Sciatic nerve (tissue), 2 donors: ENCODE measurements around the gene LANCL3. TPM values are rescaled to one million over a fixed set of nuclear protein-coding genes. Genes with fewer than 3 reads are reported as not detected.
"Not testable (repeated sequence)": the region's sequence is repeated elsewhere in the genome, so short reads cannot be mapped to it uniquely, and the experiment has no call there.

Experiments used
- ATAC-seq: fragments of 200-7000 bp; cut with Tn5 transposase; one replicate; pipeline ENCODE4 v1.9.1; 2020; ENCODE audit warnings: mild to moderate bottlenecking, moderate library complexity
- DNase-seq: peaks from one replicate; pipeline ENCODE4 v3.0.0-alpha.2; 2020; ENCODE audit warnings: low spot score
- intact Hi-C: fragments of 100-400 bp; cut with DNase I; formaldehyde crosslinking; loops from one replicate; pipeline ENCODE4 v1.14.2; 2022
- total RNA-seq: library from RNA; stranded (reverse); fragmentation: NEBNext Ultra II Directional; extraction: Animal tissue kit (Norgen Biotek cat#: 25700); gene quantifications from one replicate; pipeline ENCODE4 v1.2.1, GENCODE V29; 2021
- donor health status: DM: no; HTN: no; CAD: no.
- donor health status: DM: no; HTN: no; CAD: no.

Gene LANCL3
- total RNA-seq = 0.36 TPM

DNA sequence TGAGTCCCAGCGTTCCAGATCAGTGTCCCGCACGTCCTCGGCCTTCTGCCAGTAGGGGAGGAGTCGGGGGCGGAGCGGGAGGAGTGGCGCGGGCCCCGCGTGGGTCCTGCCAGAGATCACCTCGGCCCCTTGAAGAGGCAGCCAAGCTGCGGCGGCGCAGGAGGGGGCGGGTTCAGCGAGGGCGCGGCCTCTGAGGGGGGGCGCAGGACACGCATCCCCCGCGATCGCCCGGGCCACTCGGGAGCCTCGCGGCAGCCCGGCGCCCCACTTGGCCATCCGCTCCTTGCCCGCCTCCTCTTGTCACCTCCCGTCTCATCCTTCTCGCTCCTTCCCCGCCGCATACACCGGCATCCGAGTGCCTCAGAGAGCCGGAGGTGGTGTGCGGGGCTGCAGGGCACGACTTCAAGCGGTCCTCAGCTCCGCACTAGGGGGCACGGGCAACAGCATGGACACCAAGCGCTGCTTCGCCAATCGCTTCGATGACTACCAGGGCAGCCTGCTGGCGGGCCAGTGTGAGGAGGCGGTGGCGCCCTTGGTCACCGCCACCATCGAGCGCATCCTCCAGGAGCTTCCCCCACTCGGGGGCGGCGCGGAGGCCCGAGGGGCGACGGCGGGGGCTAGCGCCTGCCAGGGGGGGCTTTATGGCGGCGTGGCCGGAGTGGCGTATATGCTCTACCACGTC lies at the start of gene LANCL3:
LANCL3 (plus strand) TSS at position 236 of the 682 bp plus-strand sequence; CDS start at position 446, 210 bp downstream.
- ATAC-seq, DNase-seq, intact Hi-C loops: not testable (repeated sequence)

DNA sequence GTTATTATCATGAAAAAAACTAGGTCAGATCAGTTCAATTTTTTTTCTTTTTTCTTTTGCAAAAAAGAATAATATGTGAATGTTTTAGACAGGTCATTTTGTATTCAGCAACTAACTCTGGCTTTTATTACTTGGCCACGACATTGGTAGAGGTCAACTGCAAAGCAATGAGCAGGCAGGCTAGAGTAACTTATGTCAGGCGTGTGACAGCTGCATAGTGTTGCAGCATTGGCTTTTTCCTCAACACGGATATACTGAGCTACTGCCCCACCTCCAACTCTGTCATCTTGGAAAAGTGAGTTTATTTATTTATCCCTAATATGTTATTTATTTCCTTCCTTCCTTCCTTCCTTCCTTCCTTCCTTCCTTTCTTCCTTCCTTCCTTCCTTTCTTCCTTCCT lies 47.8 kb upstream of the LANCL3 start:
- DNase-seq, intact Hi-C loops, ATAC-seq: not testable (repeated sequence)

DNA sequence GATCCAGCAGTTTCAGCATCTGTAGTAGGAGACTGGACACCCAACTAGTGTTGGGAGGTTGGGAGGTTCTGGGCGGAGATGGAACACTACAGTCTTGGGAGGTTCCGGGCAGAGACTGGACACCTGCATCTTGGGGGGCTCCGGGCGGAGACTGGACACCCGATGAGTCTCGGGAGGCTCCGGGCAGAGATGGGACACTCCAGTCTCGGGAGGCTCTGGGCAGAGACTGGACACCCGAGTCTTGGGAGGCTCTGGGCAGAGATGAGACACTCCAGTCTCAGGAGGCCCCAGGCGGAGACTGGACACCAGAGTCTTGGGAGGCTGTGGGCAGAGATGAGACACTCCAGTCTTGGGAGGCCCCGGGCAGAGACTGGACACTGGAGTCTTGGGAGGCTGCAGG lies 29.5 kb upstream of the LANCL3 start:
- no peak for ATAC-seq
- no peak for DNase-seq
- intact Hi-C loops = no loop called here

DNA sequence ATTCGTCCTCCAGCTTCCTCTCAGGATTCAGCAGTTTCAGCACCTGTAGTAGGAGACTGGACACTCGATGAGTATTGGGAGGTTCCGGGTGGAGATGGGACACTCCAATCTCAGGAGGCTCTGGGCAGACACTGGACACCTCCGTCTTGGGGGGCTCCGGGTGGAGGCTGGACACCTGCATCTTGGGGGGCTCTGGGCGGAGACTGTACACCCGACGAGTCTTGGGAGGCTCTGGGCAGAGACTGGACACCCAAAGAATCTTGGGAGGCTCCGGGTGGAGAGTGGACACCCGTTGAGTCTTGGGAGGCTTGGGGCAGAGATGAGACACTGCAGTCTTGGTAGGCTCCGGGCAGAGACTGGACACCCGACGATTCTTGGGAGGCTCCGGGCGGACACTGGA lies 28.7 kb upstream of the LANCL3 start:
- intact Hi-C loops = no loop called here
- no peak for ATAC-seq
- DNase-seq = no peak

DNA sequence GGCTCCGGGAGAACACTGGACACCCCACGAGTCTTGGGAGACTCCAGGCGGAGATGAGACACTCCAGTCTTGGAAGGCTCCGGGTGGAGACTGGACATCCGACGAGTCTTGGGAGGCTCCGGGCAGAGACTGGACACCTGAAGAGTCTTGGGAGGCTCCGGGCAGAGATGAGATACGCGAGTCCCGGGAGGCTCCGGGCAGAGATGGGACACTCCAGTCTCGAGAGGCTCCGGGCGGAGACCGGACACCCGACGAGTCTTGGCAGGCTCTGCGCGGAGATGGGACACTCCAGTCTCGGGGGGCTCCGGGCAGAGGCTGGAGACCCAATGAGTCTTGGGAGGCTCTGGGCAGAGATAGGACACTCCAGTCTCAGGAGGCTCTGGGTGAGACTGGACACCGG lies 28.1 kb upstream of the LANCL3 start:
- intact Hi-C loops = no loop called here
- ATAC-seq = no peak
- peak; percentile 41 for DNase-seq

DNA sequence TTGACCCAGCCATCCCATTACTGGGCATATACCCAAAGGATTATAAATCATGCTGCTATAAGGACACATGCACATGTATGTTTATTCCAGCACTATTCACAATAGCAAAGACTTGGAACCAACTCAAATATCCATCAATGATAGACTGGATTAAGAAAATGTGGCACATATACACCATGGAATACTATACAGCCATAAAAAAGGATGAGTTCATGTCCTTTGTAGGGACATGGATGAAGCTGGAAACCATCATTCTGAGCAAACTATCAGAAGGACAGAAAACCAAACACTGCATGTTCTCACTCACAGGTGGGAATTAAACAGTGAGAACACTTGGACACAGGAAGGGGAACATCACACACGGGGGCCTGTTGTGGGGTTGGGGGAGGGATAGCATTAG lies 26.9 kb upstream of the LANCL3 start:
- intact Hi-C loops, ATAC-seq, DNase-seq: not testable (repeated sequence)

DNA sequence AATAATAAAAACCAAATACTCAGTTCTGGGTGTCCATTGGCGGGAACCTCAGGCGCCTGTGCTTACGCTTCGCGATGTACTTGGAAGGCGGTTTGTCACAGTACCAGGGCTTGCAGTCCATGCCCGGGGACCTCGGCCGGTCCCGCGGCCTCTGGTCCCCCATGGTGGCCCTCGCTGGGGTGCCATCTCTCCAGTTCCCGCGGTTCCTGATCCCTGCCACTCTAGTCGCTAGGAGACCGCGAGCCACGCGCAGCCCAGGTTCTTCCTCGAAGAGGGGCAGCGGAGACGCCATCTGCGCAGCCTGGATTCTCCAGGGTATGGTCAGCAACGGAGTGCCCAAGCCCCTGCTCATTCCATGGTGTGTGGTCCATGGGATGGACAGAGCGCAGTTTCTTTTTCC lies 26.4 kb upstream of the LANCL3 start:
- DNase-seq (no peak), ATAC-seq (no peak)
- intact Hi-C loops = no loop called here

DNA sequence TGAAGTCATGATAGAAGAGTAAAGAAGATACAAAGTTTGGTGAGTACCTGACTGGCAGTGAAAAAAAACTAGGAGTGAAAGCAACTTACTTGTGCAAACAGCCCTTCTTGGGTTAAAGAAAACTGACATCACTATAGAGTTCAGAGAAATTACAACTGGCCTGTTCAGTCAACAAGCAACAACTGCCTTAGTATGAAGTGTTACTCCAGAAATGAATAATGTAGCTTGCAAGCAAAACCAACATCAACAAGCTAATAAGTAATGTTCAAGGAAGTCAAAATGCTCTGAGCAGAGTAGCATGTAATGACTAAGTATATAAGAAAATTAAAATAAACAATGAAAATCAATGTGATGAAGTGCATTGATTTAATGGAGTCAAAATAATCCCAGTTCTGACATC lies 21.8 kb upstream of the LANCL3 start:
- ATAC-seq, DNase-seq, intact Hi-C loops: not testable (repeated sequence)

DNA sequence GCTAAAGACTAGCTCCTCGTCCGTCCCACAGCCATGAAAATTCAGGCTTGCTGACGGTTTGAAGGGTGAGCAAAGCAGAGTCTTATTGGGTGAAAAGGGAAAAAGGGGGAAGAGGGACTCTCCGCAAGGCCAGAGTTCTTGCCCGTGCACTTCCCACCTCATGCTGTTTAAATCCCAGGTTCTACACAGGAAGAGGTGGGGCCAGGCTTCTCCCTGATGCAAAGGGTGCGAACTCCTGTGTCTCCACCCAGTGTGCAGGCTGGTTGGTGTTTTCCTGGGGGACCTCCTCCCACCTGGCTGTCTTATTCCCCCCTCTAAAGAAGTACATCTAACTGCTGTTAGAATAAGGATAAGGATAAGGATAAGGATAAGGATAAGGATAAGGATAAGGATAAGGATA lies 18.0 kb upstream of the LANCL3 start:
- ATAC-seq (no peak), DNase-seq (no peak)
- intact Hi-C loops = no loop called here

DNA sequence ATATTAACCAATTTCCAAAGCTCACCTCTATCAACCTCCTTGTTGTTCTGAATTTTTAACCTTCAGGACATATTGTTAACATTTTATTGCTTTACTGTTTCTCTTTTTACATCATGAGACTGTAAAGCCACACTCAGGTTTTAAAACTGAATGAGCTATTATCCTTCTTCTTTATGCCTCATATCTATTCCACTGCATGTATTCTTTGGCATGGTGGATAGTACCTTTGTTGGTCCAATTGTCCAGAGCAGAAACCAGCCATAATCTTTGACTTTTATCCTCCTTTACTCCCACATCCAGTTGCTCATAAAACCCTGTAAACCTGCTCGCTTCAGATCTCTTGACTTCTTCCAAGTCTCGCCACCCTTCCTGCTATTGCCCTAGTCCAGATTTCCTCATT lies 6.2 kb upstream of the LANCL3 start:
- ATAC-seq, intact Hi-C loops, DNase-seq: not testable (repeated sequence)

DNA sequence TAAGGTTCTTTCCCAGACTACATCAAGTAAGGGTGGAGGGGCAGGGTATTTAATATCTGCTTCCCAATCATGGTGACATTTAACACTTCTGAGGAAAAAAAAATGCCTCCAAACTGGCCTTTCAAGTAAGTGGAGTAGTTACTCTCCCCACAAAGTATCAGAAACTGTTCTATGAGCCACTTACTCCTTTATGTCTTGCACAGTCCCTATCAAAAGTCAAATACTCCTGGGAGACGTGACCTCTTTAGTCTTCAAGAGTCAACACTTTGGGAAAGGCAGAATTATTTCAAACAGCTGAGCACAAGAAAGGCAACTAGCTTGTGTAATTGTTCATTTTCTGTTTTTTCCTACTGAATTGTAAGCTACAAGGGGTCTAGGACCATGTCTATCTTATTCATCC lies 1.1 kb upstream of the LANCL3 start:
- DNase-seq, ATAC-seq, intact Hi-C loops: not testable (repeated sequence)

DNA sequence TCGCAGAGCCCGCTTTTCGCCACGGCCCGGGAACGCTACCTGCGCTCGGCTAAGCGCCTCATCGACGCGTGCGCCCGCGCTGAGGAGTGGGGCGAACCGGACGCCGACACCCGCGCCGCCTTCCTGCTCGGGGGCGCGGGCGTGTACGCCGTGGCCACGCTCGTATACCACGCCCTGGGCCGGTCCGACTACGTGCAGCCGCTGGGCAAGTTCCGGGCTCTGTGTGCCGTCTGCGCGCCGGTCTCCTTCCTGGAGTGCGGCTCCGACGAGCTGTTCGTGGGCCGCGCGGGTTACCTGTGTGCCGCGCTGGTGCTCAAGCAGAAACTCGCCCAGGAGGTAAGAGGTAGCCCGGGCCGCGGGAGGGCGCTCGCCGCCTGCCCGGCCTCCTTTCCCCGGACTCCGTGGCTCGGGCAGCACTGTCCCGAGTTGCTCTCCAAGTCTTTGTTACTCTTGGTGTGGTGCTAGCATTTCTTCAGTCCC lies 687 bp downstream of the LANCL3 start:
- DNase-seq, intact Hi-C loops, ATAC-seq: not testable (repeated sequence)

DNA sequence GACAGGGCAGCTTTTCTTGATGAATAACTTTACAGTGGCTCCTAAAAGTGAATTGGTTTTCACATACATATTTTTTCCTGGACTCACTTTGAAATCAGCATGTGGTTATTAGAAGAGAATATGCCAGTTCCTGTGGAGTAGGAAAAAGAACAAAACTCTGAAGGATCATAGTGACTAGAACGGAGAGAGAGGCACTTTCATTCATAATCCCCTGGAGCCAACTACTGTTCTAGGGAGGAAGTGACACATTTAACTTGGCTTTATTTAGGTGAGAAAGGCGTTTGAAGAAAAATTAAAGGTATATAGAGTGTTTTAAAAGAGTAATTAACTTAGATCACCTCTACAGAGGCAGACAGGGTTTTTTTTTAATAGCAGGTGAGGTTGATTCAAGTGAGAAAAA lies 1.7 kb downstream of the LANCL3 start:
- ATAC-seq, DNase-seq, intact Hi-C loops: not testable (repeated sequence)

DNA sequence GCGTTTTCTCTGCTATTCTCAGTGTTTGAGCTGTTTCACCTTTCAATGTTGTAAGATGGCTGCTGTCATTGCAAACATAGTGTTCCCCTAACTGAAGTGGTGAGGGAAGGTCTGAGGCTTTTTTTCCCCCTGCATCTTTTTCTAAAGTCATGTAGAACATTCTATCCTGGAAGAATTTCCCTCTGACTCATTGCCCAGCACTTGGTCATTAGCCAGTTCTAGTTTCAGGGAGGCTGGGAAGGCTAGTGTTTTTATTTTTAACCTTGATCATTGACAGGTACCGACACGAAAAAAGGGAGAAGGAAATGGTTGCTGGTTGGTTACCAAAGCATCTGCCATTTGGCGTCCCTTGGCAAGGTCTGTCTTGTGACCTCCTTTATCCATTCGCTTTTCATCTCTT lies 6.6 kb downstream of the LANCL3 start:
- DNase-seq = no peak
- intact Hi-C loops = no loop called here
- no peak for ATAC-seq

DNA sequence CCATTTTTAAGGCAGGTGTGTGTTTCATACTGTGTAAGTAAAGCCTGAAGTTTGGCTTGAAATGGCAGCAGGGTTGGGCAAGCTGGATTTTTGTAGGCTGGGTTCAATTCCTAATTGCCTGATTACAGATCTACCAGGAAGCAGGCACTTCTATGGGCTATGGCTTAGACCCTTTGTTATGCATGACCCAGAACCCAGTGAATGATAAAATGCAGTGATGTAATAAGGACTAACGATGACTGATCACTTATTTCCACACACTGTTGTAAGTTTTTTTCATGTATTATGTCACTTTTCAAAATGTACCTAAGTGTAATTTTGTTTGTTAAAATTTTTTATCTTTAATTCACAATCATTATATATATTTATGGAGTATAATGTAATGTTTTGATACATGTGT lies 8.6 kb downstream of the LANCL3 start:
- no peak for DNase-seq
- intact Hi-C loops = no loop called here
- ATAC-seq = no peak

DNA sequence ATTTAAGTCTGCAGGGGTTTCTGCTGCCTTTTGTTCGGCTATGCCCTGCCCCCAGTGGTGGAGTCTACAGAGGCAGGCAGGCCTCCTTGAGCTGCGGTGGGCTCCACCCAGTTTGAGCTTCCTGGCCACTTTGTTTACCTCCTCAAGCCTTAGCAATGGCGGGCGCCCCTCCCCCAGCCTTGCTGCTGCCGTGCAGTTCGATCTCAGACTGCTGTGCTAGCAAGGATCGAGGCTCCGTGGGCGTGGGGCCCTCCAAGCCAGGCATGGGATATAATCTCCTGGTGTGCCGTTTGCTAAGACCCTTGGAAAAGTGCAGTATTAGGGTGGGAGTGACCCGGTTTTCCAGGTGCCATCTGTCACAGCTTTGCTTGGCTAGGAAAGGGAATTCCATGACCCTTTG lies 15.9 kb downstream of the LANCL3 start:
- ATAC-seq, DNase-seq, intact Hi-C loops: not testable (repeated sequence)

DNA sequence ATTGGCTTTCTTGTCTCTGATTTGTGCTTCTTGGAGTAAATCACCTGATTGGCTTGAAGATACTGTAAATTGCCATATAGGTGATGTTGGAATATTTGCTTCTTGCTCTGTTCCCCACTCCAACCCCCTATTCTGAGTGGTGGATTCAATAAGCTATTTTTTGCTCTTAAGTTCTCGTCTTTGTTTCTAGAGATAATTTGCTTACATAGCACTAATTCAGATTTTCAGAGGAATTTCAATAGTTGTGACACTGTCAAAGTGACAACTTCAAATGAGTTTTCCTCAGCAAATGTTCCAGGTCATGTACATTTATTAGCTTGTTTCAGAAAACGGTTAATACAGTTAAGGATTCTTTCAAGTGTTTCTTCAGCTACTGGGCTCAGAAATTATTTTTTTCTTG lies 18.6 kb downstream of the LANCL3 start:
- DNase-seq (no peak), ATAC-seq (no peak)
- intact Hi-C loops = no loop called here

DNA sequence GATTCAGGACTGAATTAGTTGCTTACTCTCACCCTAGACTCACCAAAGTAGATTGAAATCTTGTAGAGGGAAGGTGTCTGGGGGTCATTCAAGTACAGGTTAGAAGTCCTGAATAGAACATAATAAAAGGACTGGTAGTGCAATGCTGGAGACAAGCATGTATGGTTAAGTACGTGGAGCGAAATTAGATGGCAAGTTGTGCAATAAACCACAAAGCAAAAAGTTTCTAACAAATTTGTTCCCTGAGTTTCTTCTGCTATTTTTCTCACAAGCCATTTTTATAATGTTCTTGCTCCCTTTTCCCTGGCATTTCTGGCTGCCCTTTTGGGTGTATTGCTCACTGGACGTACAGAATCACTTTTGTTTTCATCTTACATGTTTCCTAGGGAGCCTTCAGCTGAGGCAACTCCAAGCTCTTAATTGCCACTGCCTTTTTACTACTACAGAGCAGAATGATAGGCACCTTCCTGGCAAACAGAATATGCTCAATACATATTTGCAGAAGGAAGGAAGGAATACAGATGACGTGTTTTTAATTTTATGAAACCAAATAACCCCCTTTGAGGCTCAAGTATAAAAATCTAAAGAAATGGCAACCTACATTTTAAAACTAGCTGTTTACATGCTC lies 23.4 kb downstream of the LANCL3 start:
- DNase-seq (no peak), ATAC-seq (no peak)
- intact Hi-C loops = no loop called here

DNA sequence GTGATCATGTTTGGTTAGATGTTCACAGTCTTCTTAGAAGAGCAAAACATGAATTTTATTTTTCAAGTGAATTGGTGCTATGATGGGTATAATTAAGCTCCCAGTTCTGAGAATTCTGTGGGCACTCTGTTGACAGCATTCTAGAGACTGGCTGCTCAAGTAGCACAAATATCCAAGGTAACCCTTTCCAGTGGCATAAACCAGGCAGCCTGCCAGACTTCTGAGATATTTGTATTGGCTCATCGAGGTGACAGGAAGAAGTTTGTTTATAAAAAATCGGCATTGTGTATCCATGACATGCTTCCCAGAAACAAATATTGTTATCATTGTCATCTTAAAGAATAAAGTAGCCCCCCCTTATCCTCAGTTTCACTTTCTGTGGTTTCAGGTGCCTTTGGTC lies 28.3 kb downstream of the LANCL3 start:
- no peak for ATAC-seq
- DNase-seq = no peak

DNA sequence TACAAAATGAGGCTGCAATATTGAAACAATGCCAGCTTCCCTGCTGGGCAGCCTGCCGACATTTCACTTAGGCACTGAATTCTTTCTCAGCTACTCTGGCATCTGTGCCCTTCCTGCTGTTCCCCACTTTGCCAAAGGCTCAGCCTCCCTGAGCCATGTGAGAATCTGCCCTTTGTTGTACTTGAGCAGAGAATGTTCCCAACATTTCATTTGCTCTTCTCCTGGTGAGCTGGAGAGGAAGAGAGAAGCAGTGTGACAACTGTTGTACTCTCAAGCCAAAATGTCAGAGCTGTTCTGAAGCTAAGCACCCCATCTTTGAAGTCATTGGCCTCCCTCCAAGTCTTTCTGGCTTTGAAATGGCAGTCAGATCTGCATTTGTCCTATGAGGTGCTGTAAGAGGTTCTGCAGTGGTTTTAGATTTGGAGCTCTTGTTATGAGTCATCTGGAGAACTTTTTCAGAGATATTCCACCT lies 32.5 kb downstream of the LANCL3 start:
- ATAC-seq (no peak), DNase-seq (no peak)
- intact Hi-C loops = no loop called here

More for the DNA sequence above, 28.3 kb downstream of the LANCL3 start:
- intact Hi-C loops = no loop called here
